NCI-H1694 (cell line): ENCODE measurements around the gene ESPL1.
"Not testable (repeated sequence)": the region's sequence is repeated elsewhere in the genome, so short reads cannot be mapped to it uniquely, and the experiment has no call there.

Source experiments
- DNase-seq: peaks from one replicate; lab custom pipeline; 2025; lab: John Stamatoyannopoulos, UW

Gene ESPL1

DNA sequence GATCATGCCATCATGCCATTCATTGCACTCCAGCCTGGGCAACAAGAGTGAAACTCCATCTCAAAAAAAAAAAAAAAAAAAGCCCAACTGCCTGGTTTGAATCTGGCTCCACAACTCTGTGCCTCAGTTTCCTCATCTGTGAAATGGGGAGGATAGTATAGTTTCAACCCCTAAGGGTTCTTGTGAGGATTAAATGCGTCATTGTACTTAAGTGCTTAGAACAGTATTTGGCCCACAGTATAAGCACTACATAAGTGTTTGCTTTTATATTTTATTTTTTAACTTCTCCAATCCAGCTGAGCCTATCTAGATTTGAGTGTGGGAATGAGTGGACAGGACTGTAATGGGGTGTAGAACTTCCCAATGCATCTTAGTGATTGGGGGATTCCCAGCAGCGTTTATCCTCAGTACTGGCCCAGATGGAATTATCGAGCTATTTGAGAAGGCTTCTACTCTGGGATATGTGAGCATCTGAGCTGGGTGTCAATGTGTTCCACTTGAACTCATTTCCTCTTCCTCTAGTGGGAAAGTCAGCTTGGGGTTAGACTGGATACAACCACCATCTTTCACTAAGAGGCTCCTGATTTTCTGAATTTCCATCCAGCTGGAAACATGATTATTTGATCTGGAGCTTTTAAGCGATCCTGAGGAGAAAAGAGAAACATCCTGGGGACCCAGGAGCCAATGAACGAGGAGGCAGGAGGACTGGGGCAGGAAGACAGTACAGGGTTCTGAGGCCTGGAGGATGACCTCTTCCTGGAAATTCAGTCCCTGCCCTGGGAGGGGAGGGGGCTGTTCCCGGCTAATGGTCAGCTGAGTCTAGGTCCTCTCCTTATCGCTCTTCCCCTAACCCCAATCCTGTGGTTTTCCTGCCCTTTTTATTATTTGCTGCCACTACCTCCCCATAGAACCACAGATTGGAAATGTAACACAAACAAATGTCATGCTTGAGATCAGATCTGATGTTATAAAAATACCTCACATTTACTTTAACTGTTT is 9.3 kb upstream of the ESPL1 start:
- no peak for DNase-seq

DNA sequence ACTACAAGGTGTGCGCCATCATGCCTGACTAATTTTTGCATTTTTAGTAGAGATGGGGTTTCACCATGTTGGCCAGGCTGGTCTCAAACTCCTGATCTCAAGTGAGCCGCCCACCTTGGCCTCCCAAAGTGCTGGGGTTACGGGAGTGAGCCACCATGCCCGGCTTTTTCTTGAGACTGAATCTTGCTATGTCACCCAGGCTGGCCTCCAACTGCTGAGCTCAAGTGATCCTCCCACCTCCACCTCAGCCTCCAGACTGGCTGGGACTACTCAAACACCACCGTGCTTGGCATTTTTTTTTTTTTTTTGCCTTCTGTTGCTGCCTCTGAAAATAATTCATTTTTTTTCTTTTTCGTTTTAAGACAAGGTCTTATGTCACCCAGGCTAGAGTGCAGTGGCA is 8.2 kb upstream of the ESPL1 start:
- no peak for DNase-seq

DNA sequence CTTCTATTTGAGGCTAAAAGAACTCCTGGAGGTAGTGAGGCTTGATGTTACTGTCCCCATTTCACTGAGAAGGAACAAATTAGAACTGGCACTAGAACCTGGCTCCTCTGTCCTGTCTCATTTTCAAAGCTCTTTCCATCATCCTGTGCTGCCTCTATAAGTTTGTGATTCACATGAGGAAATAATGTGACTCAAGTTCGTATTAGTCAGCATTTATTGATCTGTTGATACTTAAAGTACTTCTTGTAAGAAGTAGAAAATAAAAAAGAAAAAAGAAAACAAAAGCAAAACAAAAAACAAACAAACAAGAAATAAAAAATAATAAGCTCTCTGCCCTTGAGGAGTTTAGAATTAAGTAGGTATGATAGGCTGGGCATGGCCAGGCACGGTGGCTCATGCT is 2.3 kb upstream of the ESPL1 start:
- no peak for DNase-seq

DNA sequence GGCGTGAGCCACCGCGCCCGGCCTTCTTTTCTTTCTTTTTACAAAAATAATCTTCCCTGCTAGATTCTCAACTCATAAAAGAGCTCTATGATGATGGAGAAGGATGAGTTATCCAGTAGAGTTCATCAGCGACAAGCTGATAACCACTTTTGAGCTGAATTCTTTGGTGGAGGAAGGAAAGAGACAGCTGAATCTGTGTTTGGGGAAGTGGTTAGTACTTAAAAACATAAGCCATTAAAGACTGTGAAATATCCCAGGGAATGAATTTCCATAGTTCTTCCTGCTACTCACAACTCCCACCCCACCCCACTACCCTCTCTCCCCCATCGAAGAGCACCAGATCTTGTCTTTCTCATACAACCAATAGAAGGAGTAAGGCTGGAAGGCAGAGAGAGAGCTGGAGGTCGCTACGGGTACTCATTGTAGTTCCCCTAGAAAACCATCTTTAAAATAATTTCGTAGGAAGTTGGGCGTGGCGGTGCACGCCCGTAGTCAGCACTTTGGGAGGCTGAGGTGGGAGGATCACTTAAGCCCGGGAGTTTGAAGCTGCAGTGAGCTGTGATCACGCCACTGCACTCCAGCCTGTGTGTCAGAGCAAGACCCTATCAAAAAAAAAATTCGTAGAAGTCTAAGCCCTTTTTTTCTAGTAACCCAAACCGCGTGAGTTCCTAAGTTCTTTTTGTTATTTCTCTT is 647 bp upstream of the ESPL1 start:
- no peak for DNase-seq

DNA sequence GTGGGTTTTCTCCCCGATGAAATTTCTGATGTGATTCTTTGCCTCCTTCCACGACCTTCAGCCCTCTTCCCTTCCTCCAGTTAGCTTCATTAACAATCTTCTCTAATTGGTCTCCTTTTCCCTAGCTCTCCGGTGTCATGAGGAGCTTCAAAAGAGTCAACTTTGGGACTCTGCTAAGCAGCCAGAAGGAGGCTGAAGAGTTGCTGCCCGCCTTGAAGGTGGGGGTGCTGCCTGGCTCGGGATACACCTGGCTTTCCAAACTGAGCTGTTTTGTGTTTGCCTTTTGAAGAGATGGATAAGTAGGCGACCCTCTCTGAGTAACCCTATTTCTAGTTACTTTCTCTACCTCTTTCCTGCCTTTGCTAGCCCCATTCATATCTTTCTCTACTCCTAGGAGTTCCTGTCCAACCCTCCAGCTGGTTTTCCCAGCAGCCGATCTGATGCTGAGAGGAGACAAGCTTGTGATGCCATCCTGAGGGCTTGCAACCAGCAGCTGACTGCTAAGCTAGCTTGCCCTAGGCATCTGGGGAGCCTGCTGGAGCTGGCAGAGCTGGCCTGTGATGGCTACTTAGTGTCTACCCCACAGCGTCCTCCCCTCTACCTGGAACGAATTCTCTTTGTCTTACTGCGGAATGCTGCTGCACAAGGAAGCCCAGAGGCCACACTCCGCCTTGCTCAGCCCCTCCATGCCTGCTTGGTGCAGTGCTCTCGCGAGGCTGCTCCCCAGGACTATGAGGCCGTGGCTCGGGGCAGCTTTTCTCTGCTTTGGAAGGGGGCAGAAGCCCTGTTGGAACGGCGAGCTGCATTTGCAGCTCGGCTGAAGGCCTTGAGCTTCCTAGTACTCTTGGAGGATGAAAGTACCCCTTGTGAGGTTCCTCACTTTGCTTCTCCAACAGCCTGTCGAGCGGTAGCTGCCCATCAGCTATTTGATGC is 797 bp downstream of the ESPL1 start:
- no peak for DNase-seq

DNA sequence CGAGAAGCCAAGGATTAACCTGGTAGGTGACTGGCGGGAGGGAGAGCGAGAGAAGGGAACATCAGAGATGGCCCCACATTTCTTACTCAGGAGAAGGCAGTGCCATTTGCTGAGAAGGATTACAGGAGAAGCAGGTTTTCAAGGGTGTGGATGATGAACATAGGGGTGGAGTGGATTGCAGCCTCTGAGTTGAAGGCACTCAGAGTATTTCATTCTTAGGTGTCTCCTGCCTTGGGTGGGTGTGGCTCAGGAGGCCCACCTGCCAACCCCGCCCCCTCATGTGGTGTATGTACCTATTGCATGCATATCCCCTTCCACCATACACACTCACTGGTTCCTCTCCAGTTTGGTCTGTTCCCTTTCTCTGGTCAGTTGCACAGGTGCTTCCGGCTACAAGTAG is 6.3 kb downstream of the ESPL1 start:
- DNase-seq: no peak

DNA sequence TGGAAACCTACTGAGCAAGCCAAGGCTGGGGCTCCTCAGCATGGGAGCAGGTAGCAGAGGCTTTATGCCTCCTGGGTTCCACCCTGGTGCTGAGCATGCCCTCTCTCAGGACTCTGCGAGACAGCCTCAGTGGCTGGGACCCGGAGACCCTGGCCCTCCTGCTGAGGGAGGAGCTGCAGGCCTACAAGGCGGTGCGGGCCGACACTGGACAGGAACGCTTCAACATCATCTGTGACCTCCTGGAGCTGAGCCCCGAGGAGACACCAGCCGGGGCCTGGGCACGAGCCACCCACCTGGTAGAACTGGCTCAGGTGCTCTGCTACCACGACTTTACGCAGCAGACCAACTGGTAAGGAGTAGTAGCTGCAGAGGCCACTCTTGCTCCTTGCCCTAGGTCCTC is 8.4 kb downstream of the ESPL1 start:
- no peak for DNase-seq

DNA sequence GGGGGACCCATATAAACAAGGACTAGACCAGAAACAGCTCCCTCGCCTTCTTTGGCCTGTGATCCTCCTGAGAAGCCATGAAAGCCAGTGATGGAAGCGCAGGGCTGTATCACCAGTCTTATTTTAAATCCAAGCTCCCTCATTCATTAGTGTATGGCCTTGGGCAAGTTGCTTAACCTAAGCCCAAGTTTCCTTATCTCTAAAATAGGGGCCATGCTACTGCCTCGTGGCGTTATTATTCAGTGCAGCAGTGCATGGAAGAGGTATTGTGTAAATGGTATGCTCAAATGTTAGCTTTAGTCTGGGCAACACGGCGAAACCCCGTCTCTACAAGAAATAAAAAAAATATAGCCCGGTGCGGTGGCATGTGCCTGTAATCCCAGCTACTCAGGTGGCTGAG is 9.9 kb downstream of the ESPL1 start:
- DNase-seq: no peak

DNA sequence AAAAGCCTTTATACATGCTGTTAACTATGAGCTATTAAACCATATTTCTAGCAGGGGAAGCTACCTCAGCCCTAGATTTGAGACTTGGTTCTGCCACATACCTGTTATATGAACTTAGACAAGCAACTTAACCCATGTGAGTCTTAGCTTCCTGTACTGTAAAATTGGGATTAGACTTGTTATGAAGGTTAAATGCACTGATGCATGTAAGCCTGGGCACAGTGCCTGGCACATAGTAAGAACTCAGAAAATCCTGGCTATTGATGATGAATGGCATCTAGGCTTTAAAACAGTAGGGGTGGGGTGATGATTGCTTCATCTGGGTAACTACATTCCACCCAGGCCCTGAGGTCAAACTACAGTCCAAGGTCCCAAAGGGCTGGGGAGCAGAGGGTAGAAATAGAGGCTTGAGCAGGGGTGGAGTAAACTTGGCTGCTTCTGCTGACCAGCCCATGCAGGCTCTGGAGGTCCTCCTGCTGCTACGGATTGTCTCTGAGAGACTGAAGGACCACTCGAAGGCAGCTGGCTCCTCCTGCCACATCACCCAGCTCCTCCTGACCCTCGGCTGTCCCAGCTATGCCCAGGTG is 11.3 kb downstream of the ESPL1 start:
- no peak for DNase-seq

DNA sequence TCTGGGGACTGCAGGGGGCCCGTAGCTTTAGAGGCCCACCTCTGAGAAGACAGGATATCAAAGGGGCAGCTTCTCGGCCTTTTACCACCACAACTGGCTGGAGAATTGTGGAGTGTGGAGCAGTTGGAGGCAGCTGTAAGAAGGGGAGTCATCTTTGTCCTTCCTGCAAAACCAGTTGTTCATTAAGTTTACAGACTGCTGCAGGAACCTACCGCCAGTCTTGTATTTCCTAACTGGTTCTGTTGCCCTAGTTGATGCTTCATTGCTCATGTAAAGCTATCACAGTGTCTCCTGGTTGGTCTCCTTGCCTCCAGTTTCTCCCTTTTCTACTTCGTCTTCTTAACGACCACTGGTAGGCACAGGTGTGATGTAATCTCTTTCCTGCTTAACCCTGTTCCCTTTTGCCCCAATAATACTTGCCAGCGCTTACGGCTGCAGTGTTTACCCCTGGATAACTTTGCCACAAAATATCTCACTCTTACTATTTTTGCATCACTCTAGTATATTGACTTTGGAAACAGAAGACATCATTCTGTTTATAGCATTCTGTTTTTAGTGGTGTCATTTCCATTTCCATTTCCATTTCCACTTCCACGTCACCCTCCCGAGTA is 11.9 kb downstream of the ESPL1 start:
- no peak for DNase-seq

DNA sequence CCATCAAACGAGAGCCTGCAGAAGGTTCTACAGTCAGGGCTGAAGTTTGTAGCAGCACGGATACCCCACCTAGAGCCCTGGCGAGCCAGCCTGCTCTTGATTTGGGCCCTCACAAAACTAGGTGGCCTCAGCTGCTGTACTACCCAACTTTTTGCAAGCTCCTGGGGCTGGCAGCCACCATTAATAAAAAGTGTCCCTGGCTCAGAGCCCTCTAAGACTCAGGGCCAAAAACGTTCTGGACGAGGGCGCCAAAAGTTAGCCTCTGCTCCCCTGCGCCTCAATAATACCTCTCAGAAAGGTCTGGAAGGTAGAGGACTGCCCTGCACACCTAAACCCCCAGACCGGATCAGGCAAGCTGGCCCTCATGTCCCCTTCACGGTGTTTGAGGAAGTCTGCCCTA is 18.3 kb downstream of the ESPL1 start:
- no peak for DNase-seq

DNA sequence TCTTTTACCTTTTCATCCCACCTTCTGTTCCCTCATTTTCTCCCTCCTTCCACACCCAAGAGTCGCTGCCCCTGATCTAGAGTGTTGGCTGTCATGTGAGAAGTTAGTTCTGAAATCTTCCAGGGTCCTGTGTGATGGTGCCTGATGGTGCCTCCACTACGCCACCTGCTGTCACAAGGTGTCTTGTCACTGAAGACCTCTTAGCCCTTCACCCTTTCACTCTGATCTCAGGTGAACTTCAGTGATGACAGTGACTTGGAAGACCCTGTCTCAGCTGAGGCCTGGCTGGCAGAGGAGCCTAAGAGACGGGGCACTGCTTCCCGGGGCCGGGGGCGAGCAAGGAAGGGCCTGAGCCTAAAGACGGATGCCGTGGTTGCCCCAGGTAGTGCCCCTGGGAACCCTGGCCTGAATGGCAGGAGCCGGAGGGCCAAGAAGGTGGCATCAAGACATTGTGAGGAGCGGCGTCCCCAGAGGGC is 19.7 kb downstream of the ESPL1 start:
- peak; percentile 8 for DNase-seq

DNA sequence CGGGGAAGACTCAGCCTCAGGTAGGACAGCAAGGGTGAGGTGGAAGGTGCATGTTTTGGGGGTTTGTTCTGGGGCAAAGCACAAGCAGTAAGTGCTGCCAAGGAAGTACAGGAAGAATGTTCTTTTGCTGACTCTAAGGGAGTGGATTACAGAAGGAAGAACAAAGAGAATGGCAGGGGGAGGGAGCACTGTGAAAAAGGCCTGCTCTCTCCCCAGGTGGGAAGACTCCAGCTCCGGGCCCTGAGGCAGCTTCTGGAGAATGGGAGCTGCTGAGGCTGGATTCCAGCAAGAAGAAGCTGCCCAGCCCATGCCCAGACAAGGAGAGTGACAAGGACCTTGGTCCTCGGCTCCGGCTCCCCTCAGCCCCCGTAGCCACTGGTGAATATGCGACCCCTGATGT is 20.2 kb downstream of the ESPL1 start:
- no peak for DNase-seq

DNA sequence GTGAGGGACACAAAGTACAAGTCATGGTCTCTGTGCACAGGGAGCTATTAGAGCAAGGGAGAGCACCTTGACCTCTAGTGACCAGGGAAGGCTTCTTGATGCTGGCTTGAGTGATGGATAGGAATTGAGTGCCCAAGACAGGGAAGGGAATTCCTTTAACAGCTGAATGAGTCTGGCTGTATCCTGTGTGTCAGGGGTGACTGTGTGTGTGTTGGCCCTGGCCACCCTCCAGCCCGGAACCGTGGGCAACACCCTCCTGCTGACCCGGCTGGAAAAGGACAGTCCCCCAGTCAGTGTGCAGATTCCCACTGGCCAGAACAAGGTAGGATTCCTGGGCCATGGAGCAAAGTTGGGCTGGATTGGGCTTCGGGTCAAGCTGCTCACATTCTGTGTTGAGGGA is 21.8 kb downstream of the ESPL1 start:
- DNase-seq: no peak

DNA sequence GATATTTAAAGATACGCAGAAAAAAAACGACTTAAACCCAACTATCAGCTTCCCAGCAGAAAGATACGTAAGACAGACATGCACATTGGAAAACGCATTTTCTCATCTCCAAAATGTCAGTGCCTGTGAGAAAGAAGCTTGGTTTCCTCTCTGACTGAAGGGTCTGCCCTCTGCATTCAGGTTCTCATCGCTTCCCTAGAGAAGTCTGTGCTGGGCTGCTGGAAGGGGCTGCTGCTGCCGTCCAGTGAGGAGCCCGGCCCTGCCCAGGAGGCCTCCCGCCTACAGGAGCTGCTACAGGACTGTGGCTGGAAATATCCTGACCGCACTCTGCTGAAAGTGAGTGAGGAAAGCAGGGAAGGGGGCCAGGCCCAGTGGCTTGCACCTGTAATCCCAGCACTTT is 22.6 kb downstream of the ESPL1 start:
- no peak for DNase-seq

DNA sequence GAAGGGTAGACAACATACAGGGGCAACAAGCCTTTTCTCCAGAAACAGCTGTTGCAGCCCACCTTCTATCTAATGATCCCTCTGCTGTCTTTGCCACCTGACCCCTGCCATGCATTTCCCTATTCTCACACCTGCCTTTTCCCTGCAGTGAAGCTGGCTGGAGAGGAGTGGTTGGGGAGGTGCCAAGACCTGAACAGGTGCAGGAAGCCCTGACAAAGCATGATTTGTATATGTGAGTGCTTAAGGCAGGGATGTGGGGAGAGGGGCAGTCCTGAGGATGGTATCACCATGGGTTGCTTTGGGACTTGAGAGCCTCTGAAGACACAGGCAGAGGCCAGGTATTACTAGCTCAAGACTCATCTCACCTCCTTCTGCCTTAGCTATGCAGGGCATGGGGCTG is 24.3 kb downstream of the ESPL1 start:
- no peak for DNase-seq

DNA sequence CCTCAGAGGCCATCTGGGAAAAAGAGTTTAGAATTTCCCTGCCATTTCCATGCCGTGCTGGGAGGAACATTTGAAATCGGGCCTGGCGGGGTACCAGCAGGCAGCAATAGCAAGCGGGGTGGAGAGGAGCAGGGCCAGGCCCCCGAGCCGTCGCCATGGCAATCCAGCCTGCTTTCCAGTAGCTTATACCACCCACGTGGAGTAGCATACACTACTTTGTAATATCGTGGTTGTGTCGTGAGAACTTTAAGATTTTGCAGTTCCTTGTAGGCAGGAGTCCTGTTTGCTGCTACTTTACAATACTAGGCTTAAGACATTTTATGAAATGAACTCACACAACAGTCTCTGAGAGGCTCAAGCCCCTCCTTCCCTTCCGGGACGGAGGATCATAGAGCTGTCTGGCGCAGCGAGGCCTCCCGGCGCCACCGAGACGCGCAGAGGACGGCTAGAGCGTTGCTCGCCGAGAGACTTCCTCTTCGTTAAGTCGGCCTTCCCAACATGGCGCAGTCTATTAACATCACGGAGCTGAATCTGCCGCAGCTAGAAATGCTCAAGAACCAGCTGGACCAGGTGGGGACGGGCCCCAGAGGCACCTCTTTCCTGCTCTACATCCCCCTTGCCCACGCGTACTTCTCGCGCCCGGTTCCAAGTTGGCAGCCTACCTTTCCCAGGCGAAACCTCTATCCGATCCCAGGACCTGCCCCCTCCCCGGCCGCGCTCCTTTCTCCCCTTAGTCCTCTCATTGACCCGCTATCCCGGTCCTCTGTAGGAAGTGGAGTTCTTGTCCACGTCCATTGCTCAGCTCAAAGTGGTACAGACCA is 27.2 kb downstream of the ESPL1 start, which contains the start of gene PFDN5:
Gene PFDN5, plus strand, starts transcription at position 473 of the 821 bp plus-strand sequence. Its CDS starts 26 bp downstream, at position 499.
- DNase-seq: peak; percentile 51

DNA sequence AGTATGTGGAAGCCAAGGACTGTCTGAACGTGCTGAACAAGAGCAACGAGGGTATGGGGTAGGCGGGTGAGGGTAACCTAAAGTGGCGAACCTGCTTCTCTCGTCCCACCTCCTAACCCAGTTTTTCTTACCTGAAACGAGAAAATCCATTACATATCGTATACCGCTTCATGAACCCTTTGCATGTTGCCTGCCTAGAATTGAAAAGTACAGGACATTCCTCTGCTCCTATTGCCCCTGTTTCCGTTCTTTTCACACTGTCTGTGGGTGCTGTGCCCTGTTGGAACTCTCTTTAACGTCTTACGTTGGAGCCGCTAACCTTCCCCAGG is 27.8 kb downstream of the ESPL1 start:
- no peak for DNase-seq

DNA sequence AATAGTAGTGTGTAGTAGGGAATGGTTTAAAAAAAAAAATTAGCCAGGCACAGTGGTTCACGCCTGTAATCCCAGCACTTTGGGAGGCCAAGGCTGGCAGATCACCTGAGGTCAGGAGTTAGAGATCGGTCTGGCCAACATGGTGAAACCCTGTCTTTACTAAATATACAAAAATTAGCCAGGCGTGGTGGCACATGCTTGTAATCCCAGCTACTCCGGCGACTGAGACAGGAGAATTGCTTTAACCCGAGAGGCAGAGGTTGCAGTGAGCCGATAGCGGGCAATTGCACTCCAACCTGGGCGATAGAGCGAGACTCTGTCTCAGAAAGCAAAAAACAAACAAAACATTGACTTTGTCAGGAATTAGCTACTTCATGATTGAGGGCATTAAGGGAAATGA is 29.0 kb downstream of the ESPL1 start:
- DNase-seq: not testable (repeated sequence)

DNA sequence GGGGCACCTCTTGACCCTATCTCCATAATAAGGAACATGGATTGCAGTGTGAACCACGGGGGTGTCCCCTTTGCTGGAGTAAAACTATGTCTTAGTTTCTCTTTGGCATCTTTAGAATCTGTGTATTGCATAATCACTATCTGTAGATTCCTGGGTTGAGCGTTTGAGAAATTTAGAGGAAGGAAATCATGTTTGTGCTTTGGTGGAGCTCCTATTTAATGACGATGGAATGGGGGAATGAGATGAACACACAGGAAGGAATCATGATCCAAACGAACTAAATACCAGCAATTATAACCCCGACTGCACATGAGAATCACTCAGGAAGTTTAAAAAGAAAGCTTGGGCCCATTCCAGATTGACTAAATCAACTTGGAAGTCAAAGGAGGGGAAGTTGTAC is 30.1 kb downstream of the ESPL1 start:
- no peak for DNase-seq

DNA sequence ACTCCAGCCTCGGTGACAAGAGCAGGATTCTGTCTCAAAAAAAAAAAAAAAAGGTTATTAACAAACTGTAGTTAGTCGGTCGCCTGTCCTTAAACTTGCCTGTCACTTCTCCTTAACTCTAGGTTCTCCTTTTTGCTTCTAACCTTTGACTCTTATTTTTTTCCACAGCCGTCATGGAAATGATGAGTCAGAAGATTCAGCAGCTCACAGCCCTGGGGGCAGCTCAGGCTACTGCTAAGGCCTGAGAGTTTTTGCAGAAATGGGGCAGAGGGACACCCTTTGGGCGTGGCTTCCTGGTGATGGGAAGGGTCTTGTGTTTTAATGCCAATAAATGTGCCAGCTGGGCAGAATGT is 31.0 kb downstream of the ESPL1 start:
- no peak for DNase-seq
